Measurements from ENCODE around the gene OR4D9. TPM values are rescaled to one million over a fixed set of nuclear protein-coding genes. Genes with fewer than 3 reads are reported as not detected.
A peak's percentile ranks its signal among the peaks of the same experiment; 100 is the strongest.

The OR4D9 gene
- total and polyA plus RNA-seq, 7 experiments from 2014 or later: not detected

GRCh38 chr11:59553323-59553722 is 42.0 kb downstream of the OR4D9 start:
- ATAC-seq (no peak), DNase-seq (no peak)
- Histone ChIP-seq H3K27ac (ENCODE audit: low read depth, low read length) (no peak overlapping the region), H3K27me3 (ENCODE audit: control insufficient read depth in 2 of 2, insufficient read depth in 2 of 2, low read length in 2 of 2) (no peaks in the 10 kb centered on the region), H3K4me1 (ENCODE audit: control insufficient read depth in 2 of 2, insufficient read depth in 2 of 2, low read length in 2 of 2) (peaks cover 16 to 19% of the 10 kb centered on the region in 2 donors), H3K9me3 (ENCODE audit: control insufficient read depth in 2 of 3, low read length in 3 of 3) (no peaks in the 10 kb centered on the region), H3K4me3 (ENCODE audit: low read length) (no peak overlapping the region), H3K36me3 (ENCODE audit: control insufficient read depth in 2 of 3, insufficient read depth in 3 of 3, low read length in 3 of 3) (no peaks in the 10 kb centered on the region)
- H3K4me3 Mint-ChIP-seq: no peak overlapping the region
- H3K4me1 Mint-ChIP-seq: peaks cover 14 to 63% (median 54%) of the 10 kb centered on the region in 7 donors
- H3K27me3 Mint-ChIP-seq: peaks cover 0 to 41% (median 4%) of the 10 kb centered on the region in 5 donors
- peaks cover 0 to 15% (median 0%) of the 10 kb centered on the region in 11 donors for H3K9me3 Mint-ChIP-seq
- intact Hi-C loops (cut with micrococcal nuclease): loop anchor here in 1 of 2 donors (10.0 kb wide), 1 partner anchor 379 kb away; the partner anchor contains the start of gene DTX4
- ChIA-PET CTCF (no interaction called here), POLR2A (interaction anchor here (0.6 kb wide), 1 partner anchor 9 kb away, joined by 5 read pairs; no protein-coding TSS in a partner anchor)
- H3K36me3 Mint-ChIP-seq: peaks cover 0 to 9% (median 0%) of the 10 kb centered on the region in 5 donors
- H3K27ac Mint-ChIP-seq: peak overlapping the region in 1 of 9 donors; percentile 16

- Mint-ChIP-seq H3K4me1 (peaks cover 26 to 64% (median 58%) of the 10 kb centered on the region in 7 donors), H3K36me3 (peaks cover 0 to 11% (median 0%) of the 10 kb centered on the region in 5 donors), H3K9me3 (peaks cover 0 to 16% (median 0%) of the 10 kb centered on the region in 11 donors), H3K4me3 (peak overlapping the region; percentile 63 to 91 (median 76)), H3K27ac (peak overlapping the region; percentile 24 to 87 (median 78)), H3K27me3 (peaks cover 0 to 44% (median 3%) of the 10 kb centered on the region in 5 donors)
- DNase-seq (no peak), ATAC-seq (no peak)
- Histone ChIP-seq H3K27ac (ENCODE audit: low read depth, low read length) (no peak overlapping the region), H3K36me3 (ENCODE audit: control insufficient read depth in 2 of 3, insufficient read depth in 3 of 3, low read length in 3 of 3) (peaks cover 0 to 4% (median 0%) of the 10 kb centered on the region in 3 experiments), H3K9me3 (ENCODE audit: control insufficient read depth in 2 of 3, low read length in 3 of 3) (no peaks in the 10 kb centered on the region), H3K4me3 (ENCODE audit: low read length) (peak overlapping the region; percentile 39), H3K27me3 (ENCODE audit: control insufficient read depth in 2 of 2, insufficient read depth in 2 of 2, low read length in 2 of 2) (no peaks in the 10 kb centered on the region), H3K4me1 (ENCODE audit: control insufficient read depth in 2 of 2, insufficient read depth in 2 of 2, low read length in 2 of 2) (peaks cover 21 to 22% of the 10 kb centered on the region in 2 donors)
- POLR2A ChIA-PET: interaction anchor here (1.7 to 2.9 kb wide), 3 partner anchors 11 to 60 kb away, joined by 5 to 20 read pairs (median 15); partner anchors contain the start of gene OSBP
- CTCF ChIA-PET: interaction anchor here (1.1 kb wide), 1 partner anchor 10 kb away, joined by 4 read pairs; no protein-coding TSS in a partner anchor
- intact Hi-C loops (cut with micrococcal nuclease): loop anchor here in 1 of 2 donors (10.0 kb wide), 1 partner anchor 381 kb away; the partner anchor contains the start of gene DTX4
Measured at GRCh38 chr11:59555601-59556114, 44.3 kb downstream of the OR4D9 start.

- Mint-ChIP-seq H3K27me3 (peaks cover 0 to 37% (median 0%) of the 10 kb centered on the region in 5 donors), H3K4me3 (peak overlapping the region; percentile 54 to 91 (median 76)), H3K27ac (peak overlapping the region; percentile 24 to 87 (median 82)), H3K4me1 (peaks cover 30 to 64% (median 60%) of the 10 kb centered on the region in 7 donors), H3K9me3 (peaks cover 0 to 11% (median 0%) of the 10 kb centered on the region in 11 donors), H3K36me3 (peaks cover 0 to 5% (median 0%) of the 10 kb centered on the region in 5 donors)
- ATAC-seq (no peak), DNase-seq (peak in 8 of 9 donors; percentile 40 to 78 (median 56))
- H3K27me3 ChIP-seq (ENCODE audit: control insufficient read depth in 2 of 2, insufficient read depth in 2 of 2, low read length in 2 of 2): no peaks in the 10 kb centered on the region
- H3K36me3 ChIP-seq (ENCODE audit: control insufficient read depth in 2 of 3, insufficient read depth in 3 of 3, low read length in 3 of 3): peaks cover 0 to 4% (median 0%) of the 10 kb centered on the region in 3 experiments
- H3K4me1 ChIP-seq (ENCODE audit: control insufficient read depth in 2 of 2, insufficient read depth in 2 of 2, low read length in 2 of 2): peaks cover 26% of the 10 kb centered on the region in 2 donors
- H3K9me3 ChIP-seq (ENCODE audit: control insufficient read depth in 2 of 3, low read length in 3 of 3): no peaks in the 10 kb centered on the region
- ChIA-PET CTCF (interaction anchor here (1.1 kb wide), 1 partner anchor 10 kb away, joined by 4 read pairs; no protein-coding TSS in a partner anchor), POLR2A (interaction anchor here (1.7 to 2.9 kb wide), 4 partner anchors 11 to 113 kb away, joined by 3 to 20 read pairs (median 10); partner anchors contain the start of genes OSBP and PATL1)
- H3K4me3 ChIP-seq (ENCODE audit: low read length): peak overlapping the region; percentile 39
- no peak overlapping the region for H3K27ac ChIP-seq (ENCODE audit: low read depth, low read length)
- intact Hi-C loops (cut with micrococcal nuclease): loop anchor here in 1 of 2 donors (10.0 kb wide), 1 partner anchor 382 kb away; the partner anchor contains the start of gene DTX4
Measured at GRCh38 chr11:59556115-59556916, 45.0 kb downstream of the OR4D9 start.

GRCh38 chr11:59556917-59557348 is 45.6 kb downstream of the OR4D9 start:
- H3K36me3 Mint-ChIP-seq: peaks cover 0 to 5% (median 0%) of the 10 kb centered on the region in 5 donors
- peaks cover 26 to 29% of the 10 kb centered on the region in 2 donors for H3K4me1 ChIP-seq (ENCODE audit: control insufficient read depth in 2 of 2, insufficient read depth in 2 of 2, low read length in 2 of 2)
- ChIA-PET CTCF (interaction anchor here (0.7 kb wide), 1 partner anchor 13 kb away, joined by 4 read pairs; no protein-coding TSS in a partner anchor), POLR2A (interaction anchor here (0.6 to 2.9 kb wide), 4 partner anchors 10 to 1349 kb away, joined by 3 to 20 read pairs (median 9); partner anchors contain the start of genes OSBP, PATL1 and PRPF19)
- peaks cover 32 to 63% (median 58%) of the 10 kb centered on the region in 7 donors for H3K4me1 Mint-ChIP-seq
- H3K36me3 ChIP-seq (ENCODE audit: control insufficient read depth in 2 of 3, insufficient read depth in 3 of 3, low read length in 3 of 3): peaks cover 0 to 4% (median 0%) of the 10 kb centered on the region in 3 experiments
- no peaks in the 10 kb centered on the region for H3K27me3 ChIP-seq (ENCODE audit: control insufficient read depth in 2 of 2, insufficient read depth in 2 of 2, low read length in 2 of 2)
- no peak overlapping the region for H3K27ac ChIP-seq (ENCODE audit: low read depth, low read length)
- peak overlapping the region; percentile 29 for H3K4me3 ChIP-seq (ENCODE audit: low read length)
- ATAC-seq (no peak), DNase-seq (peak in 1 of 9 donors; percentile 13)
- peak overlapping the region; percentile 8 to 86 (median 80) for H3K27ac Mint-ChIP-seq
- intact Hi-C loops (cut with micrococcal nuclease): loop anchor here in 1 of 2 donors (1.0 to 10.0 kb wide), 2 partner anchors 9 to 382 kb away; partner anchors contain the start of gene DTX4
- H3K27me3 Mint-ChIP-seq: peaks cover 0 to 35% (median 0%) of the 10 kb centered on the region in 5 donors
- H3K9me3 Mint-ChIP-seq: peaks cover 0 to 11% (median 0%) of the 10 kb centered on the region in 11 donors
- H3K4me3 Mint-ChIP-seq: peak overlapping the region; percentile 54 to 91 (median 76)
- no peaks in the 10 kb centered on the region for H3K9me3 ChIP-seq (ENCODE audit: control insufficient read depth in 2 of 3, low read length in 3 of 3)

DNA sequence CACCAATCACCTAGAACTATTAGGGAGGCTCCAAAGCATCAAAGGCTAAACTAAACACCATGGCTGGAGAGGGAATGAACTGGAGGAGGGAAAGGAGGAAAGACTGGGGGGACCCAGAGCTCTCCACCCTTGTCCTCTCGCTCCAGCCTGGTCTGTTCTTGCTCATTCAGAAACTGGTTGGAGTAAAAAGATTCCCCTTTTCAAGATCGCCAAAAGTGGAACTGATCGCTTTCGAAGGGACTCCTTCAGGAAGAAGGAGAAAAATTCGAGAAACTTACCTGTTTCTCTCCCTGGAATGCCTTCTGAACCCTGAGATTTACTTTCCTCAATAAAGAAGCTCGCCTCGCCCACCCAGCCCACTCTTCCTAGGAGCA is 46.9 kb downstream of the OR4D9 start:
- Mint-ChIP-seq H3K4me3 (peak overlapping the region in 8 of 10 donors; percentile 28 to 91 (median 56)), H3K27ac (peak overlapping the region in 5 of 9 donors; percentile 20 to 87 (median 56)), H3K4me1 (peaks cover 32 to 64% (median 59%) of the 10 kb centered on the region in 7 donors), H3K27me3 (peaks cover 0 to 31% (median 0%) of the 10 kb centered on the region in 5 donors), H3K36me3 (peaks cover 0 to 5% (median 0%) of the 10 kb centered on the region in 5 donors), H3K9me3 (peaks cover 0 to 11% (median 0%) of the 10 kb centered on the region in 11 donors)
- Histone ChIP-seq H3K9me3 (ENCODE audit: control insufficient read depth in 2 of 3, low read length in 3 of 3) (no peaks in the 10 kb centered on the region), H3K4me1 (ENCODE audit: control insufficient read depth in 2 of 2, insufficient read depth in 2 of 2, low read length in 2 of 2) (peaks cover 26 to 29% of the 10 kb centered on the region in 2 donors), H3K4me3 (ENCODE audit: low read length) (no peak overlapping the region), H3K36me3 (ENCODE audit: control insufficient read depth in 2 of 3, insufficient read depth in 3 of 3, low read length in 3 of 3) (peaks cover 0 to 4% (median 0%) of the 10 kb centered on the region in 3 experiments), H3K27ac (ENCODE audit: low read depth, low read length) (no peak overlapping the region), H3K27me3 (ENCODE audit: control insufficient read depth in 2 of 2, insufficient read depth in 2 of 2, low read length in 2 of 2) (no peaks in the 10 kb centered on the region)
- no peak for ATAC-seq
- DNase-seq: no peak
- ChIA-PET POLR2A (interaction anchor here (1.1 to 3.5 kb wide), 5 partner anchors 8 to 111 kb away, joined by 3 to 32 read pairs (median 3); partner anchors contain the start of genes OSBP and PATL1), CTCF (no interaction called here)
- intact Hi-C loops (cut with micrococcal nuclease): loop anchor here in 1 of 2 donors (10.0 kb wide), 1 partner anchor 383 kb away; the partner anchor contains the start of gene DTX4

All from naive thymus-derived CD4-positive, alpha-beta T cell (primary cell).